Upper lobe of right lung (tissue), 1 donor: Measurements from ENCODE around the gene ZNF556. TPM values are rescaled to one million over a fixed set of nuclear protein-coding genes. Genes with fewer than 3 reads are reported as not detected.
A peak's percentile ranks its signal among the peaks of the same experiment; 100 is the strongest.

Source experiments
- ATAC-seq: fragments of 200-7000 bp; cut with Tn5 transposase; one replicate; pipeline ENCODE4 v1.9.1; 2020; ENCODE audit warnings: mild to moderate bottlenecking, moderate library complexity
- DNase-seq: peaks from one replicate; pipeline ENCODE4 v3.0.0-alpha.2; 2020
- H3K27ac ChIP-seq: fragments of 200-600 bp; one replicate; pipeline ENCODE4 v1.8.0; 2022
- H3K27me3 ChIP-seq: fragments of 200-600 bp; one replicate; pipeline ENCODE4 v1.8.0; 2022; ENCODE audit warnings: mild to moderate bottlenecking
- H3K36me3 ChIP-seq: fragments of 200-600 bp; one replicate; pipeline ENCODE4 v1.8.0; 2022
- H3K4me1 ChIP-seq: fragments of 200-600 bp; one replicate; pipeline ENCODE4 v1.8.0; 2022
- H3K4me3 ChIP-seq: fragments of 200-600 bp; one replicate; pipeline ENCODE4 v1.8.0; 2022; ENCODE audit warnings: mild to moderate bottlenecking
- H3K9me3 ChIP-seq: fragments of 200-600 bp; one replicate; pipeline ENCODE4 v1.8.0; 2022
- CTCF ChIP-seq: fragments of 200-600 bp; IDR thresholded peaks from one replicate; pipeline ENCODE4 v1.8.0; 2022; ENCODE audit warnings: antibody characterized with exemption
- intact Hi-C: fragments of 100-400 bp; cut with DNase I; formaldehyde crosslinking; loops from one replicate; pipeline ENCODE4 v1.11.0; 2022
- total RNA-seq: library from RNA; stranded (reverse); fragmentation: NEBNext Ultra II Directional; extraction: Animal tissue kit (Norgen Biotek cat#: 25700); gene quantifications from one replicate; pipeline ENCODE4 v1.2.1, GENCODE V29; 2021
- donor health status: DM: no; HTN: yes; CAD: no; lungs with severe emphysema.

ZNF556 gene
- total RNA-seq, 1 donor from 2014 or later, result not detected

GRCh38 chr19:2923510-2923909 lies 56.4 kb downstream of the ZNF556 start:
- Histone ChIP-seq H3K4me3 (no peak overlapping the region), H3K4me1 (no peaks in the 10 kb centered on the region), H3K27ac (peak overlapping the region; percentile 25), H3K27me3 (no peaks in the 10 kb centered on the region), H3K36me3 (peaks cover 5% of the 10 kb centered on the region), H3K9me3 (no peaks in the 10 kb centered on the region)
- intact Hi-C loops, result no loop called here
- ATAC-seq (peak; percentile 40), DNase-seq (no peak)
- no peak for TF ChIP-seq CTCF

DNA sequence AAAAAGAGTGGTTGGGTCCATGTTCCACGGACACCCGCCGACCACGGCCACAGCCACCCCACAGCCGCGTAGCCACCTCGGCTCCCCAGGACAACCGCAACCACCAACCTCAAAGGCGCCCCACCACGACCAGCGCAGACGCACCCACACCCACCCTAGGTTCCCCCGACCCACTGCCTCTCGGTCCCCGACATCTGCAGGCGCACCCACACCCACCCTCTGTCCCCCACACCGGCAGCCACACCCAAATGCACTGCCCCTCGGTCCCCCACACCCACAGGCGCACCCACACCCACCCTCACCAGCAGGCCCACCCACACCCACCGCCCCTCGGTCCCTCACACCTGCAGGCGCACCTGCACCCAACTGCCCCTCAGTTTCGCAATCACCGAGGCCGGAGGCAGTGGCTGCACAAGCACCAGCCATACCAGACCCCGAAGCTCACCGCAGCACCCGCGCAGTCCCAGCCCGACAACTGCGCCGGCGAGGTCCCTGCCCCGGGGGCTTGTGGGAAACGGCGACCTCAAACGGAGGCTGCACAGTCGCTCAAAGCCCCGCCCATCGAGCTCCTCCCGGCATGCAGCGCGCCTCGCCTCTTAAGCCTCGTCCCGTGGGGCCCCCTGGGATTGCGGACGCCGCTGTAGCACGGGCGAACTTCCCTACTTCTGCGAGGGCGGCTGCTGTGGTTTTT lies 59.4 kb downstream of the ZNF556 start:
- Histone ChIP-seq H3K9me3 (peaks cover 4% of the 10 kb centered on the region), H3K27ac (no peak overlapping the region), H3K4me3 (no peak overlapping the region), H3K4me1 (no peaks in the 10 kb centered on the region), H3K27me3 (no peaks in the 10 kb centered on the region), H3K36me3 (no peaks in the 10 kb centered on the region)
- intact Hi-C loops, result no loop called here
- peak; percentile 28 for ATAC-seq
- TF ChIP-seq CTCF, result no peak
- no peak for DNase-seq

DNA sequence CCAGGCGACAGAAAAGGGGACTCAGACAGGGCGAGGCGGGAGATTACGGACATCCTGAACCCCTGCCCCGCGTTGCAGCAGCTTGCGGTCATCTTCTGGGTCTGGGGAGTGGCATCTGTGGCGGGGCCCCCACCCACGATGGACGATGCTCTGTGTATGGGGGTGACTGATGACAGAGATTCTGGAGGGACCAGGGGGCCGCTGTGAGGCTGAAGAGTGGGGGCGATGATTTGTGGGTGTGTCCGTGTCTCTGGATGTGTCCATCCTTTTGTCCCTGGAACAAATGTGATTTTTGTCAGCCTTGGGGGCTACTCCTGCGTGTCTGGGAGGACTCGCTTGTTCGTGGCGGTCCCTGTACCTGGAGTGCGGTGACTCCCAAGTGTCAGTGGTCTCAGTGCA lies 59.9 kb downstream of the ZNF556 start:
- TF ChIP-seq CTCF, result no peak
- Histone ChIP-seq H3K4me3 (no peak overlapping the region), H3K27me3 (no peaks in the 10 kb centered on the region), H3K9me3 (peaks cover 4% of the 10 kb centered on the region), H3K4me1 (no peaks in the 10 kb centered on the region), H3K27ac (no peak overlapping the region), H3K36me3 (no peaks in the 10 kb centered on the region)
- DNase-seq (no peak), ATAC-seq (no peak)
- intact Hi-C loops, result no loop called here

Other genes with a start within 250 kb of the ZNF556 start
- 5.5 TPM for gene GNG7, start 164.6 kb upstream of the ZNF556 start, total RNA-seq
- gene DIRAS1, start 146.0 kb upstream of the ZNF556 start, total RNA-seq, result 1.8 TPM
- 26.7 TPM for gene SLC39A3, start 127.3 kb upstream of the ZNF556 start, total RNA-seq
- 44.9 TPM for gene SGTA, start 84.1 kb upstream of the ZNF556 start, total RNA-seq
- 29.3 TPM for gene THOP1, start 81.8 kb upstream of the ZNF556 start, total RNA-seq
- gene ZNF554, start 47.5 kb upstream of the ZNF556 start, total RNA-seq, result 4.7 TPM
- gene ZNF555, start 25.9 kb upstream of the ZNF556 start, total RNA-seq, result 6.9 TPM
- 7.2 TPM for gene ZNF57, start 33.6 kb downstream of the ZNF556 start, total RNA-seq
- gene ZNF77, start 77.6 kb downstream of the ZNF556 start, total RNA-seq, result 4.2 TPM
- 6.7 TPM for gene TLE6, start 110.2 kb downstream of the ZNF556 start, total RNA-seq
- gene TLE2, start 161.9 kb downstream of the ZNF556 start, total RNA-seq, result 58.6 TPM
- 458 TPM for gene TLE5, start 195.2 kb downstream of the ZNF556 start, total RNA-seq
- 66.3 TPM for gene GNA11, start 227.0 kb downstream of the ZNF556 start, total RNA-seq